HG02943 (cell line): ENCODE data around the gene FHL2.

Source experiments
- ATAC-seq: cut with Tn5 transposase; IDR thresholded peaks from one replicate; pipeline ENCODE4 v1.9.1; 2021; ENCODE audit warnings: mild to moderate bottlenecking, low read depth, moderate library complexity; ENCODE audit not compliant: unreplicated experiment

FHL2 gene

GRCh38 chr2:105381101-105381668 is 17.7 kb downstream of the FHL2 start:
- ATAC-seq, result no peak

GRCh38 chr2:105380432-105381100 is 18.3 kb downstream of the FHL2 start:
- ATAC-seq, result no peak

GRCh38 chr2:105379741-105380186 is 19.1 kb downstream of the FHL2 start:
- no peak for ATAC-seq

- no peak for ATAC-seq
Observed at GRCh38 chr2:105378921-105379383, 19.9 kb downstream of the FHL2 start.

GRCh38 chr2:105378276-105378840 is 20.5 kb downstream of the FHL2 start:
- ATAC-seq, result no peak

GRCh38 chr2:105377871-105378270 is 21.0 kb downstream of the FHL2 start:
- ATAC-seq, result no peak

GRCh38 chr2:105376789-105377240 is 22.0 kb downstream of the FHL2 start:
- no peak for ATAC-seq

- no peak for ATAC-seq
Observed at GRCh38 chr2:105376010-105376409, 22.8 kb downstream of the FHL2 start.

GRCh38 chr2:105375001-105375561 is 23.8 kb downstream of the FHL2 start:
- ATAC-seq, result no peak

GRCh38 chr2:105373895-105374401 is 24.9 kb downstream of the FHL2 start:
- peak; percentile 75 for ATAC-seq

- ATAC-seq, result no peak
Observed at GRCh38 chr2:105373344-105373781, 25.5 kb downstream of the FHL2 start.

GRCh38 chr2:105371810-105372209 is 27.0 kb downstream of the FHL2 start:
- no peak for ATAC-seq

GRCh38 chr2:105371156-105371555 is 27.7 kb downstream of the FHL2 start:
- ATAC-seq, result no peak

- ATAC-seq, result peak; percentile 93
Observed at GRCh38 chr2:105369777-105370690, 28.8 kb downstream of the FHL2 start.

GRCh38 chr2:105368759-105369408 is 30.0 kb downstream of the FHL2 start:
- no peak for ATAC-seq

- ATAC-seq, result no peak
Observed at GRCh38 chr2:105365206-105365605, 33.6 kb downstream of the FHL2 start.

GRCh38 chr2:105364436-105365139 is 34.3 kb downstream of the FHL2 start:
- no peak for ATAC-seq

- ATAC-seq, result no peak
Observed at GRCh38 chr2:105362862-105363591, 35.8 kb downstream of the FHL2 start.
